GM23338 (cell line): ENCODE results near the gene PLEKHN1.
A peak's percentile ranks its signal among the peaks of the same experiment; 100 is the strongest.

Experiments used
- CREB1 ChIP-seq: fragments of 250-450 bp; sonication (Bioruptor Pico); IDR thresholded peaks from 2 replicates; pipeline ENCODE4 v1.5.0; 2020; ENCODE audit warnings: low read depth, mild to moderate bottlenecking, moderate library complexity
- CTCF ChIP-seq, 2 experiments: fragments of 200-600 bp in 1 of 2; sonication (generic) in 1 of 2; conservative IDR thresholded peaks; 2 replicates each; pipeline versions ENCODE4 v1.5.1 to v1.6.1; 2016 to 2017; ENCODE audit warnings: antibody characterized with exemption in 2 of 2, low read depth in 2 of 2, mild to moderate bottlenecking in 2 of 2, moderate library complexity in 1 of 2
- ETS1 ChIP-seq: IDR thresholded peaks from 2 replicates; pipeline ENCODE4 v1.6.1; 2016; ENCODE audit warnings: antibody characterized with exemption
- EZH2 ChIP-seq: fragments of 200-600 bp; sonication (generic); IDR thresholded peaks from one replicate; pipeline ENCODE4 v1.8.0; 2017; ENCODE audit warnings: antibody characterized with exemption, mild to moderate bottlenecking, low read depth; ENCODE audit not compliant: unreplicated experiment
- EZH2phosphoT487 ChIP-seq: fragments of 200-600 bp; sonication (generic); IDR thresholded peaks from one replicate; pipeline ENCODE4 v1.8.1; 2018; ENCODE audit warnings: antibody characterized with exemption; ENCODE audit not compliant: unreplicated experiment
- JUNB ChIP-seq: IDR thresholded peaks from one replicate; pipeline ENCODE4 v1.6.1; 2016; ENCODE audit warnings: antibody characterized with exemption; ENCODE audit not compliant: unreplicated experiment
- NANOG ChIP-seq: IDR thresholded peaks from 2 replicates; pipeline ENCODE4 v1.6.1; 2016; ENCODE audit warnings: antibody characterized with exemption, borderline replicate concordance
- POLR2AphosphoS5 ChIP-seq: IDR thresholded peaks from 2 replicates; pipeline ENCODE4 v1.6.1; 2016; ENCODE audit warnings: antibody characterized with exemption, low read depth
- REST ChIP-seq: IDR thresholded peaks from one replicate; pipeline ENCODE4 v1.6.1; 2018; ENCODE audit warnings: antibody characterized with exemption; ENCODE audit not compliant: unreplicated experiment
- STAT1 ChIP-seq: IDR thresholded peaks from one replicate; pipeline ENCODE4 v1.6.1; 2016; ENCODE audit warnings: antibody characterized with exemption; ENCODE audit not compliant: unreplicated experiment
- ZNF114 ChIP-seq: fragments of 250-450 bp; sonication (Bioruptor Pico); IDR thresholded peaks from 2 replicates; pipeline ENCODE4 v1.5.0; 2020; ENCODE audit warnings: mild to moderate bottlenecking, moderate library complexity
- ZNF462 ChIP-seq: fragments of 250-450 bp; sonication (Bioruptor Pico); IDR thresholded peaks from 2 replicates; pipeline ENCODE4 v1.5.0; 2020; ENCODE audit warnings: mild to moderate bottlenecking, moderate library complexity

- TF ChIP-seq CTCF (conservative IDR thresholded peaks at IDR 0.05; ENCODE audit: low read depth in 2 of 2) (peak in 1 of 2 experiments; percentile 21; a peak in 1 of 4 replicates), REST (no peak), EZH2 (no peak), EZH2phosphoT487 (no peak), POLR2AphosphoS5 (no peak), CREB1 (no peak), ETS1 (no peak), JUNB (no peak), ZNF114 (CRISPR knock-in tag) (no peak), NANOG (no peak), ZNF462 (CRISPR knock-in tag) (no peak), STAT1 (no peak)
These were observed 46.9 kb upstream of the PLEKHN1 start for GRCh38 chr1:919271-919872.
